ENCODE data around the gene ANKRD61.
"Not testable (repeated sequence)": the region's sequence is repeated elsewhere in the genome, so short reads cannot be mapped to it uniquely, and the experiment has no call there.

Gene ANKRD61

GRCh38 chr7:6030988-6031387 is at the start of gene ANKRD61:
Gene ANKRD61, plus strand, starts transcription at chr7:6031376. Its CDS starts 0 bp downstream, at chr7:6031376.
- in situ Hi-C loops (cut with MboI; ENCODE audit: low sequenced_read_pairs), result no loop called here

- in situ Hi-C loops (cut with MboI; ENCODE audit: low sequenced_read_pairs), result loop anchor here (25.0 kb wide), 1 partner anchor 125 kb away; no protein-coding TSS in a partner anchor
These were observed 44.1 kb upstream of the ANKRD61 start for GRCh38 chr7:5987061-5987460.

- in situ Hi-C loops (cut with MboI; ENCODE audit: low sequenced_read_pairs), result loop anchor here (25.0 kb wide), 1 partner anchor 135 kb away; no protein-coding TSS in a partner anchor
These were observed 33.9 kb upstream of the ANKRD61 start for GRCh38 chr7:5997210-5997808.

DNA sequence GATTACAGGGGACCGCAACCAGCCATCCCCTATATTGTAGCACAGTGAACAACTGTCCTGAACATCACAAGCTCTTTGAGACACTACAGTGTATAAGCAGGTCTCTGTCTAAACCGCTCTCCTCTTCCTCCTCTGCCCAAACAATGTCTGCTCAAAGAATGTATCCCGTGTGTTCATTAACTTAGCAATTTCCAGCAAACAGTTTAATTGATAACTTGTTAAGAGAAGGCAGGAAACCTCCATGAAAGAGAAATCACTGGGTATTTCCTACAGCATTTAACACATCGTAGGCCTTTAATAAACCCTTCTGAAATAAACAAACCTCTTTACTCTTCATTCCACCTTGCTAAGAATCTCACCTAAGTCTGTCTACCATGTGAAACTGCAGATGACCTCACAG is 23.8 kb upstream of the ANKRD61 start:
- in situ Hi-C loops (cut with MboI; ENCODE audit: low sequenced_read_pairs), result no loop called here

DNA sequence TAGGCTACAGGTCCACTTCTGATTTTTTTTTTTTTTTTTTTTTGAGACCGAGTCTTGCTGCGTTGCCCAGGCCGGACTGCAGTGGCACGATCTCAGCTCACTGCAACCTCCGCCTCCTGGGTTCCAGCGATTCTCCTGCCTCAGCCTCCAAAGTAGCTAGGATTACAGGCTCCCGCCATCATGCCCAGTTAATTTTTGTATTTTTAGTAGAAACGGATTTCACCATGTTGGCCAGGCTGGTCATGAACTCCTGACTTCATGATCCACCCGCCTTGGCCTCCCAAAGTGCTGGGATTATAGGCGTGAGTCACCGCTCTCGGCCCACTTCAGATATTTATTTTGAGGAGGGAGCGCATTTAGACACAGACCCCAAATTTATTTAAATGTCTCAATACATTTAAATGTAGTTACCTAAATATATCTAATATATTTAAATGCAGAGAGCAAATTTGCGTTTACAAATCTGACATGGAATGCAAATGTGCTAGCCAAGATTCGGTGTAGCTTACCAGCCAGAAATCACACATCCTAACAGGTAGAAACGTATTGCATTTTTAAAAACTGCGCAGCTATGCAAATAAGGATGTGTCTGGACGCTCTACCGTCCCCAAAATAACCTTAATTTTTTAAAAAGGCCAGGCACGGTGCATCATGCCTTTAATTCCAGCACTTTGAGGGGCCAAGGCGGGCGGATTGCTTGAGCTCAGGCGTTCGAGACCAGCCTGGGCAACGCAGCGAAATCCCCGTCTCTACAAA is 23.2 kb upstream of the ANKRD61 start:
- in situ Hi-C loops (cut with MboI; ENCODE audit: low sequenced_read_pairs), result not testable (repeated sequence)

GRCh38 chr7:6008668-6009611 is 22.2 kb upstream of the ANKRD61 start, which contains the start of the genes AIMP2 and PMS2:
Gene AIMP2, plus strand, starts transcription at chr7:6009272. Its CDS starts 92 bp downstream, at chr7:6009364.
Gene PMS2, minus strand, starts transcription at chr7:6009049. Its CDS starts 30 bp downstream, at chr7:6009019.
- in situ Hi-C loops (cut with MboI; ENCODE audit: low sequenced_read_pairs), result no loop called here

- in situ Hi-C loops (cut with MboI; ENCODE audit: low sequenced_read_pairs), result not testable (repeated sequence)
These were observed 20.8 kb upstream of the ANKRD61 start for GRCh38 chr7:6010370-6010769.

GRCh38 chr7:6011541-6011940 is 19.6 kb upstream of the ANKRD61 start:
- in situ Hi-C loops (cut with MboI; ENCODE audit: low sequenced_read_pairs), result no loop called here

DNA sequence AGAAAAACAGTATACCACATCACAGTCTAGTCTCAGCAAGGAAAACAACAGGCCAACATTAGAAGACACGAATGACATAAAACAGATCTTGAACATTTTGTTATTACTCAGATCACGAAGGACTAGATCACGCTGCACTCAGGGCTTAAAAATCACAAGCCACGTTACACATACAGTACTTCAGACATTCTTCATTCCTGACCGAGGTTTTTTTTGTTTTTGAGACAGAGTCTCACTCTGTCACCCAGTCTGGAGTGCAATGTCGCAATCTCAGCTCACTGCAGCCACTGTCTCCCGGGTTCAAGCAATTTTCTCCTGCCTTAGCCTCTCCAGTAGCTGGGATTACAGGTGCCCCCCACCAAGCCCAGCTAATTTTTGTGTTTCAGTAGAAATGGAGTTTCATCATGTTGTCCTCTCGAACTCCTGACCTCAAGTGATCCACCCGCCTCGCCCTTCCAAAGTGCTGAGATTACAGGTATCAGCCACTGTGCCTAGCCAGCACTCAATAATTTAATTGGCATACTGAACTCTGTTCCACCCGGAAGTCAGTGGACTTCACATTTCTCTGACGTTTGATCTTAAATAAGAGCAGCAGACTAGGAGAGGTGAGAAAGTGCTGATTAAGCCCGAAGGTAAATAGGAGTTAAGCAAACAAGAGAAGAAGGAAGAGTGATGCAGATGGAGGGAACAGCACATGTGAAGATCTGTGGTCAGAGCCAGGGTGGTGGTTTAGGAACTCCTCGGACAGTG is 18.6 kb upstream of the ANKRD61 start:
- in situ Hi-C loops (cut with MboI; ENCODE audit: low sequenced_read_pairs), result no loop called here

GRCh38 chr7:6015917-6016652 is 15.1 kb upstream of the ANKRD61 start:
- in situ Hi-C loops (cut with MboI; ENCODE audit: low sequenced_read_pairs), result no loop called here

DNA sequence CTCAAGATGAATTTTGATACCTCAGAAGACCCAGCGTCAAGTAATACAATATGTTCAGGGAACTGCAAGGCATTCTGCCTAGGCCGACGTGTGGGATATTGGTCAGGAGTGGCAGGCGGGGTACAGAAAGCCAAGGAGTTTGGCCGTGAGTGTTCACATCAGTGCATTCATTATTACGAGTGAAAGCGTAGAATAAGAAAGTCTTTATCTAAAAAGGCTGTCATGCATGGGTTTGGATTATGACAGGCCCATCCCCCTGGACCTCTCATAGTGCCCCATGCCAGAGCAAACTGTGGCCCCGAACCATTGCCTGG is 14.6 kb upstream of the ANKRD61 start:
- in situ Hi-C loops (cut with MboI; ENCODE audit: low sequenced_read_pairs), result no loop called here

DNA sequence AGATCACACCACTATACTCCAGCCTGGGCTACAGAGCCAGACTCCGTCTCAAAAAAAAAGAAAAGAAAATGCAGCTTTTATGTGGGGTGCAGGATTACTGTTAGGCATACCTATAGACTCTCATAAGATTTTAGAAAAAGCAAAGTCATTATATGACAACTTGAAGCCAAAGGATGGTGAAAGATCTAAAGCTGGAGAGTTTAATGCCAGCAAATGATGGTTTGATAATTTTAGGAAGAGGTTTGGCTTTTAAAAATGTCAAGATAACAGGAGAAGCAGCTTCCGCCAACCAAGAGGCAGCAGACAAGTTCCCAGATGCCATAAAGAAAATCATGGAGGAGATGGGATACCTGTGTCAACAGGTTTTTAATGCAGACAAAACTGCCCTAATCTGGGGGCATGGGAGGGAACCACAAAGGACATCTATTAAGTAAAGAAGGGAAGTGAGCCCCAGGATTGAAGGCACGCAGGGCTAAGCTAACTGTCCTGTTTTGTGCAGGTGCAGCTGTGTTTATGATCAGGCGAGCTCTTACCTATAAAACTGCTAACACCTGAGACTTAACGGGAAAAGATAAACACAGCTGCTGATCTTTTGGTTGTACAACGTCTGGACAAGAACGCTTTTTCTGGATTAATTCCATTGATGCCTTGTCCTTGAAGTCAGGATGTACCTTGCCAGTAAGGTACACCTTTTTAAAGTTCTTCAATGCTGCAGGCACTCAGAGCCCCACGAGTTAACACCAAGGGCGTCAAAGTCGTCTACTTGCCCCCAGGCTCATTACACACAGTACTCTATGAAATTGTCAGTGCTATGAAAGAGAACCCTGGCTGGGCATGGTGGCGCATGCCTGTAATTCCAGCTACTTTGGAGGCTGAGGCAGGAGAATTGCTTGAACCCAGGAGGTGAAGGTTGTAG is 10.5 kb upstream of the ANKRD61 start:
- in situ Hi-C loops (cut with MboI; ENCODE audit: low sequenced_read_pairs), result no loop called here

DNA sequence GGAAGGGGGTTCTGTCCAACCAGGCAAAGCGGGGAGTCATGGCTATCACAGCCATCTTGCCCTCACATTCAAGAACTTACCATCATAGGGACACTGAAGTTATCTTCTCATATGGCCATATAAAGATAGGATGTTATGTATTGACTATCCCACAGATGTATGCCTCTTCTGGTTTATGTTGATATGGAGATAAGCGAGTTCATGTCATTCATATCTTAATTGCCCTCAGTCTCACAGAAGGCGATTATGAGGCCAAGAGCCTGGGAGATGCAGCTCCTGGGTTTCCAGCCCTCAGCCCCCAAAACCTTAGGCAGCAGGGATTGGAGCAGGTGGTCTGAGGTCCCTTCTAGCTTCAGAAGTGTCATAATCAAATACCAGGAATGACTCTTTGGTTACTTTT is 8.5 kb upstream of the ANKRD61 start:
- in situ Hi-C loops (cut with MboI; ENCODE audit: low sequenced_read_pairs), result no loop called here

GRCh38 chr7:6023974-6024435 is 7.2 kb upstream of the ANKRD61 start:
- in situ Hi-C loops (cut with MboI; ENCODE audit: low sequenced_read_pairs), result no loop called here

DNA sequence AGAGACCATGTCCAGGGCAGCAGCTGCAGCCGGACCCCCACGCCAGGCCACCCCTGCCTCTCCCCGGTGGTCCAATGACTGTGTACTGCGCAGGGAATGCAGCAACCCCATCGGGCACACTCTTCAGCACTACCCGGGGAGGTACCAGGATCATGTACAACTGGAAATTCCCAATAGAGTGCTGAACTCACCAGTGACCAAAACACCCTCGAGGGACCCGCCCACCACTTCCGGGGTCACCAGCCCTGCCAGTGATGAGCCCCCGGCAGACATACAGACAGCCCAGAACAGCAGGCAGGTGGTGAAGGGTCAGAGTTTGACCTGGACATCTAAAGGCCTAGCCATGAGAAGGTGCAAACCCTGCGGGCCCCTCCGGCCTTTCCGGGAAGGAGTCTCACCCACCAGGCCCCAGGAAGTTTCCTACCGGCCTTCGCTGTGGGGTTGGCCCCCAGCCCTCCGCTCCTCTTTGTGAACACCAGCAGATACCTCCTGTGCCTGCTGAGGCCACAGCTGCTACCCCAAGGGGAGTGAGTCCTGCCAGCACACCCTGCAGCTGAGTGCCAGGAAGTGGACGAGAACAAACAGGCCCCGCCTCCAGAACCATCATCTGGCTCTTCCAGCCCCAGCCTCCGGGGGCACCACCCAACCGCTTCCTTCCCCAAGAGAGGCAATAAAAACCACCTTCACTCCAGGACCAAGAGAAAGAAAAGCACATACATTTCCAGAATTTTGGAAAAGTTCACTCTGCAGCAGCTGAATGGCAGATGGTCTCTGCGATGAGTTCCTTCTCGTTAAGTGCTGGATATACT is 5.0 kb upstream of the ANKRD61 start:
- in situ Hi-C loops (cut with MboI; ENCODE audit: low sequenced_read_pairs), result no loop called here

GRCh38 chr7:6026820-6027311 is 4.3 kb upstream of the ANKRD61 start:
- in situ Hi-C loops (cut with MboI; ENCODE audit: low sequenced_read_pairs), result no loop called here

GRCh38 chr7:6027806-6028365 is 3.3 kb upstream of the ANKRD61 start:
- in situ Hi-C loops (cut with MboI; ENCODE audit: low sequenced_read_pairs), result no loop called here
